HEK293T (cell line): ENCODE data around the gene CTSZ.

Experiments used
- ARNT ChIP-seq: fragments of 450-650 bp; IDR thresholded peaks from 2 replicates; pipeline ENCODE4 v1.6.1; 2017; ENCODE audit warnings: mild to moderate bottlenecking
- ELF4 ChIP-seq: fragments of 450-650 bp; IDR thresholded peaks from 2 replicates; pipeline ENCODE4 v1.6.1; 2017; ENCODE audit warnings: antibody characterized with exemption
- FOXK2 ChIP-seq: fragments of 450-650 bp; IDR thresholded peaks from 2 replicates; pipeline ENCODE4 v1.6.1; 2016; ENCODE audit warnings: mild to moderate bottlenecking
- FOXM1 ChIP-seq: fragments of 450-650 bp; IDR thresholded peaks from 2 replicates; pipeline ENCODE4 v1.6.1; 2017; ENCODE audit warnings: mild to moderate bottlenecking, borderline replicate concordance
- HDGF ChIP-seq: fragments of 450-650 bp; IDR thresholded peaks from 2 replicates; pipeline ENCODE4 v1.6.1; 2017; ENCODE audit warnings: antibody characterized with exemption, borderline replicate concordance
- LEF1 ChIP-seq: fragments of 450-650 bp; IDR thresholded peaks from 2 replicates; pipeline ENCODE4 v1.6.1; 2017; ENCODE audit warnings: mild to moderate bottlenecking, borderline replicate concordance
- SP1 ChIP-seq: fragments of 450-650 bp; IDR thresholded peaks from 2 replicates; pipeline ENCODE4 v1.6.1; 2017
- SUZ12 ChIP-seq: fragments of 450-650 bp; IDR thresholded peaks from 2 replicates; pipeline ENCODE4 v1.6.1; 2016; ENCODE audit warnings: mild to moderate bottlenecking
- TARDBP ChIP-seq: fragments of 450-650 bp; IDR thresholded peaks from 2 replicates; pipeline ENCODE4 v1.6.1; 2016
- TF ChIP-seq, protein P1 (sequence below): fragments of 450-650 bp; IDR thresholded peaks from 2 replicates; pipeline ENCODE4 v1.6.1; 2016

DNA sequence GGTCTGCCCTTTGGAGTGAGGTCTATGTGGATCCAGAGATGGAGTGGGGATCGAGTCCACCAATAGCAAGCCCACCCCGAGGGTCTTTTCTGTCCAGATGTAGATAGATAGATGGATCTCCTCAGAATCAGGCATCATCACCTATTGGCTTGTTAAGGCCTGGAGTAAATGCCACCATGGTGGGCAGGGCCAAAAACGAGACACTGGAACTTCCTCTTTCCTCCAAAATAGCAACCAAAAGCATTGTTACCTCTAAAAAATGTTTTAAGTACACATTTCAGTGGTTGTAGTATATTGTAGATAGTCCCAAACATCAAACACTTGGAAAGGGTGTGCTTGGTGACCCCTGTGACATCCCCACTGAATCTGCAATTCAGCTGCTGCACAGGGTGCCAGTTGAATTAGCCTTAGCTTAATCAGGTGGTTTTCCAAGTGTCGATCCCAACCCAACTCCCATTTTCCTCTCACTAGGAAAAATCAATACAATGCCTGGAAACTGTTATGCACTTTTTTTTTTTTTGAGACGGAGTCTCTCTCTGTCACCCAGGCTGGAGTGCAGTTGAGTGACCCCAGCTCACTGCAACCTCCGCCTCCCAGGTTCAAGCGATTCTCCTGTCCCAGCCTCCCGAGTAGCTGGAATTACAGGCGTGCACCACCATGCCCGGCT is 61.0 kb downstream of the CTSZ start:
- TF ChIP-seq SP1 (no peak), ELF4 (no peak), FOXM1 (no peak), ARNT (no peak), TARDBP (no peak), HDGF (no peak), LEF1 (no peak), SUZ12 (no peak), FOXK2 (no peak)
- TF ChIP-seq, protein P1, sequence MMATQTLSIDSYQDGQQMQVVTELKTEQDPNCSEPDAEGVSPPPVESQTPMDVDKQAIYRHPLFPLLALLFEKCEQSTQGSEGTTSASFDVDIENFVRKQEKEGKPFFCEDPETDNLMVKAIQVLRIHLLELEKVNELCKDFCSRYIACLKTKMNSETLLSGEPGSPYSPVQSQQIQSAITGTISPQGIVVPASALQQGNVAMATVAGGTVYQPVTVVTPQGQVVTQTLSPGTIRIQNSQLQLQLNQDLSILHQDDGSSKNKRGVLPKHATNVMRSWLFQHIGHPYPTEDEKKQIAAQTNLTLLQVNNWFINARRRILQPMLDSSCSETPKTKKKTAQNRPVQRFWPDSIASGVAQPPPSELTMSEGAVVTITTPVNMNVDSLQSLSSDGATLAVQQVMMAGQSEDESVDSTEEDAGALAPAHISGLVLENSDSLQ = no peak
